ENCODE results near the gene LMOD1. TPM values are rescaled to one million over a fixed set of nuclear protein-coding genes. Genes with fewer than 3 reads are reported as not detected.

Gene LMOD1
- total and polyA plus RNA-seq, 2 donors (not counting 1 experiment from before 2014, with no cell fraction given): not detected

DNA sequence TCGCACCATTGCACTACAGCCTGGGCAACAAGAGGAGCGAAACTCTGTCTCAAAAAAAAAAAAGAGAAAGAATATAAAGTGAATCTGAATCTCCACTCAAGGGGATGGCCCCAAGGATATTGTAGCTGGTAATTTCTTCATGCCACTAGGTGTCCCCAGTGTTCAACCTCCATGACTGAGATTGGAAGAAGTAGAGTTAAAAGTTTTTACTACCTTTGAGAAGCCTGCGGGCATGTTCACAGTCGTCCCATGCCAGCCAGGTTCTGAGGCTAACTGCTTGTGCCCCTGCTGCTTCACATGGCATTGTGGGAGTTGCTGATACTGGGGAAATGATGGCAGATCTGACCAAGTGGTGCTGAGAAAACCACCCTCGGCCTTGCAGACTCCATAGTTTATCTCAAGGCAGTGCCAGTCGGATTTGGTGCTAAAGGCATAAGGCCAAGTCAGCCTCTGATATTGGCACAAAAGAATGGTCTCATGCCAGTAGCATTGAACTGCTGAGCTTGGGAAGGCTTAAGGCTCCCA lies 68.4 kb downstream of the LMOD1 start:
- H3K4me3 Mint-ChIP-seq: no peak overlapping the region
- DNase-seq (peak; percentile 41), ATAC-seq (ENCODE audit: low read depth) (no peak)
- no peak for TF ChIP-seq EZH2 (IDR thresholded peaks at IDR 0.05; ENCODE audit: borderline replicate concordance, insufficient read depth, low read depth, low read length, poor library complexity, severe bottlenecking)
- TF ChIP-seq, protein P1, sequence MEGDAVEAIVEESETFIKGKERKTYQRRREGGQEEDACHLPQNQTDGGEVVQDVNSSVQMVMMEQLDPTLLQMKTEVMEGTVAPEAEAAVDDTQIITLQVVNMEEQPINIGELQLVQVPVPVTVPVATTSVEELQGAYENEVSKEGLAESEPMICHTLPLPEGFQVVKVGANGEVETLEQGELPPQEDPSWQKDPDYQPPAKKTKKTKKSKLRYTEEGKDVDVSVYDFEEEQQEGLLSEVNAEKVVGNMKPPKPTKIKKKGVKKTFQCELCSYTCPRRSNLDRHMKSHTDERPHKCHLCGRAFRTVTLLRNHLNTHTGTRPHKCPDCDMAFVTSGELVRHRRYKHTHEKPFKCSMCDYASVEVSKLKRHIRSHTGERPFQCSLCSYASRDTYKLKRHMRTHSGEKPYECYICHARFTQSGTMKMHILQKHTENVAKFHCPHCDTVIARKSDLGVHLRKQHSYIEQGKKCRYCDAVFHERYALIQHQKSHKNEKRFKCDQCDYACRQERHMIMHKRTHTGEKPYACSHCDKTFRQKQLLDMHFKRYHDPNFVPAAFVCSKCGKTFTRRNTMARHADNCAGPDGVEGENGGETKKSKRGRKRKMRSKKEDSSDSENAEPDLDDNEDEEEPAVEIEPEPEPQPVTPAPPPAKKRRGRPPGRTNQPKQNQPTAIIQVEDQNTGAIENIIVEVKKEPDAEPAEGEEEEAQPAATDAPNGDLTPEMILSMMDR (IDR thresholded peaks at IDR 0.05): peak; percentile 58
- no peaks in the 10 kb centered on the region for H3K27me3 ChIP-seq (replicated peaks in 1 of 4; ENCODE audit: control extremely low read depth in 1 of 4, control insufficient read depth in 3 of 4, insufficient read depth in 4 of 4, low read length in 3 of 4)
- WGBS (ENCODE audit: insufficient coverage): 69% methylated on average over 4 of the region's 6 CpGs
- H3K27ac Mint-ChIP-seq: no peak overlapping the region
- H3K9me3 ChIP-seq (ENCODE audit: control extremely low read depth in 1 of 3, control insufficient read depth in 2 of 3, insufficient read depth in 1 of 3, low read length in 2 of 3): no peaks in the 10 kb centered on the region
- no peak overlapping the region for H3K9ac ChIP-seq (ENCODE audit: low read length)
- no peaks in the 10 kb centered on the region for H3K79me2 ChIP-seq (ENCODE audit: control insufficient read depth, insufficient read depth, low read length)
- ChIA-PET CTCF (interaction anchor here (0.6 to 2.0 kb wide), 8 partner anchors 11 to 145 kb away, joined by 3 to 13 read pairs (median 5); partner anchors contain the start of genes LMOD1 and TIMM17A), POLR2A (no interaction called here)
- peaks cover 6 to 7% of the 10 kb centered on the region in 2 donors for H3K4me1 ChIP-seq (ENCODE audit: control insufficient read depth in 2 of 2, insufficient read depth in 2 of 2, low read length in 2 of 2)
- H2AFZ ChIP-seq (ENCODE audit: insufficient read depth, low read depth, low read length, poor library complexity, severe bottlenecking): no peak overlapping the region
- H3K4me1 Mint-ChIP-seq: peaks cover 12% of the 10 kb centered on the region
- no peak overlapping the region for H3K4me2 ChIP-seq (replicated peaks; ENCODE audit: low read depth, low read length, poor library complexity, severe bottlenecking)
- no peaks in the 10 kb centered on the region for H3K9me3 Mint-ChIP-seq (ENCODE audit: insufficient read depth)
- H3K27me3 Mint-ChIP-seq: no peaks in the 10 kb centered on the region
- H3K36me3 ChIP-seq (replicated peaks in 1 of 2; ENCODE audit: control extremely low read depth in 1 of 2, control insufficient read depth in 1 of 2, extremely low read depth in 1 of 2, insufficient read depth in 2 of 2, low read length in 1 of 2): peaks cover 2 to 18% of the 10 kb centered on the region in 2 experiments
- intact Hi-C loops (cut with micrococcal nuclease): loop anchor here (1.0 kb wide), 1 partner anchor 94 kb away; no protein-coding TSS in a partner anchor
- H4K20me1 ChIP-seq (ENCODE audit: control insufficient read depth, insufficient read depth, low read length, poor library complexity, severe bottlenecking): no peaks in the 10 kb centered on the region
- H3K27ac ChIP-seq (ENCODE audit: low read length in 2 of 2): no peak overlapping the region
- H3K4me3 ChIP-seq (ENCODE audit: control extremely low read depth in 1 of 5, extremely low read depth in 1 of 5, insufficient read depth in 1 of 5, low read depth in 2 of 5, low read length in 4 of 5): no peak overlapping the region

DNA sequence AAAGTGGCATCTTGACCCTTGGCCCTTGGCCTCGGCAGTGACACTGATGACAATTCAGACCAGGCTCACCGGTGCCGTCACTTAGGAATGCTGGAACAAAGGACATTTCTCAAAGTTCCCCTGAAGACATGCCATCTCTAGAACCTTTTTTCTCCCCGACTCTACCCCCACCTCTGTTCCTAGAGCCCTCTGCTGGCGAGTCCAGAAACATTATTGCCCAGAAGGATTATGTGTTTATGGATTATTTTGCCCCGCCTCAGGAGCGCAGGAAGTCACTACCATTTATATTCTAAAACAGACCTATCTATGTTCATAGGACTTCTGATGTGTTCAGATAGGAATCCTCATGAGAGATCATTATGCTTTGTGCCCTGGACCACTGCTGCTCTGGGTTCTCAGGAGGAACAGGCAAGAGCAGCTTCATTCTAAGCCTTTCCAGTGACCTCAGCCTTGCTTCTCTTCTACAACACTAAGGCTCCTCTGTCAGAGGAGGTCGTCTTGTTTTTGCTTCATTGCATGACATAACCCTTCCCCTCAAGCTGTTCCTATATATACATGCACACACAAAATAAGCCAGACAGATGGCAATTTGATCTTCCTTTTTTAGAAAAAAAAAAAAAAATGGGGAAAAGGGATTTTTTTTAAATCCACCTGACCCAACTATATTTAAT lies 70.1 kb downstream of the LMOD1 start:
- Mint-ChIP-seq H3K9me3 (ENCODE audit: insufficient read depth) (no peaks in the 10 kb centered on the region), H3K27ac (no peak overlapping the region), H3K27me3 (no peaks in the 10 kb centered on the region), H3K4me1 (no peaks in the 10 kb centered on the region), H3K4me3 (no peak overlapping the region)
- DNase-seq: no peak
- Histone ChIP-seq H3K9ac (ENCODE audit: low read length) (no peak overlapping the region), H3K9me3 (ENCODE audit: control extremely low read depth in 1 of 3, control insufficient read depth in 2 of 3, insufficient read depth in 1 of 3, low read length in 2 of 3) (no peaks in the 10 kb centered on the region), H3K36me3 (replicated peaks in 1 of 2; ENCODE audit: control extremely low read depth in 1 of 2, control insufficient read depth in 1 of 2, extremely low read depth in 1 of 2, insufficient read depth in 2 of 2, low read length in 1 of 2) (peaks cover 2 to 33% of the 10 kb centered on the region in 2 experiments), H4K20me1 (ENCODE audit: control insufficient read depth, insufficient read depth, low read length, poor library complexity, severe bottlenecking) (no peaks in the 10 kb centered on the region), H2AFZ (ENCODE audit: insufficient read depth, low read depth, low read length, poor library complexity, severe bottlenecking) (no peak overlapping the region), H3K27ac (ENCODE audit: low read length in 2 of 2) (no peak overlapping the region), H3K4me1 (ENCODE audit: control insufficient read depth in 2 of 2, insufficient read depth in 2 of 2, low read length in 2 of 2) (no peaks in the 10 kb centered on the region), H3K4me2 (replicated peaks; ENCODE audit: low read depth, low read length, poor library complexity, severe bottlenecking) (no peak overlapping the region), H3K27me3 (replicated peaks in 1 of 4; ENCODE audit: control extremely low read depth in 1 of 4, control insufficient read depth in 3 of 4, insufficient read depth in 4 of 4, low read length in 3 of 4) (no peaks in the 10 kb centered on the region), H3K4me3 (ENCODE audit: control extremely low read depth in 1 of 5, extremely low read depth in 1 of 5, insufficient read depth in 1 of 5, low read depth in 2 of 5, low read length in 4 of 5) (no peak overlapping the region), H3K79me2 (ENCODE audit: control insufficient read depth, insufficient read depth, low read length) (no peaks in the 10 kb centered on the region)
- CTCF ChIA-PET: interaction anchor here (0.7 kb wide), 1 partner anchor 33 kb away, joined by 4 read pairs; no protein-coding TSS in a partner anchor
- TF ChIP-seq, protein P1 (IDR thresholded peaks at IDR 0.05): no peak
- TF ChIP-seq EZH2 (IDR thresholded peaks at IDR 0.05; ENCODE audit: borderline replicate concordance, insufficient read depth, low read depth, low read length, poor library complexity, severe bottlenecking): no peak
- 87% methylated on average over 3 of the region's 8 CpGs for WGBS (ENCODE audit: insufficient coverage)
- POLR2A ChIA-PET: no interaction called here
- intact Hi-C loops (cut with micrococcal nuclease): no loop called here
- no peak for ATAC-seq (ENCODE audit: low read depth)

All from B cell (primary cell).